Esophagus muscularis mucosa (tissue), 4 donors: Measurements from ENCODE around the gene PRDM15. TPM values are rescaled to one million over a fixed set of nuclear protein-coding genes. Genes with fewer than 3 reads are reported as not detected.

Source experiments
- small RNA-seq, 3 donors: library from RNA; depleted of rRNA; stranded (forward); fragments of <200 nt; gene quantifications; one replicate each; pipeline ENCODE3, GENCODE V24; 2016
- total RNA-seq, 4 donors: library from RNA; depleted of rRNA; stranded (reverse); fragments of >200 nt; gene quantifications; one replicate each; pipeline versions ENCODE4 v1.1.0 to v1.2.1, GENCODE V29; 2016

The PRDM15 gene
- total RNA-seq, 4 donors from 2014 or later: 5.0 to 6.3 (median 5.4) TPM

Small RNA genes within 50 kb of the gene (small RNA-seq; reads per million reads assigned to genes)
- 0 reads per million in 3 donors for gene RF00334

Other genes starting within 250 kb of the PRDM15 start
- 1 to 10 TPM in 2 of 4 donors, under 1 TPM in 2; 0.91 to 1.7 (median 1.1) TPM for gene RIPK4, start 112.3 kb downstream of the PRDM15 start, total RNA-seq
- gene C2CD2, start 74.7 kb upstream of the PRDM15 start, total RNA-seq: 10 to 100 TPM; 11.6 to 25.3 (median 18.9) TPM
- gene ZBTB21, start 131.0 kb upstream of the PRDM15 start, total RNA-seq: 10 to 100 TPM in 1 of 4 donors, 1 to 10 TPM in 3; 5.9 to 15.1 (median 9.2) TPM
- gene UMODL1, start 192.0 kb upstream of the PRDM15 start, total RNA-seq: under 1 TPM in 1 of 4 donors, not detected in 3; 0.13 TPM